ENCODE measurements around the gene SORCS1. TPM values are rescaled to one million over a fixed set of nuclear protein-coding genes. Genes with fewer than 3 reads are reported as not detected.

SORCS1 gene
- total RNA-seq, 1 experiment from 2014 or later: not detected

- Mint-ChIP-seq H3K4me1 (ENCODE audit: low read depth, unreplicated experiment) (no peaks in the 10 kb centered on the region), H3K9me3 (ENCODE audit: unreplicated experiment) (peaks cover 9% of the 10 kb centered on the region), H3K4me3 (ENCODE audit: unreplicated experiment) (no peak overlapping the region), H3K36me3 (ENCODE audit: insufficient read depth, unreplicated experiment) (no peaks in the 10 kb centered on the region), H3K27me3 (ENCODE audit: insufficient read depth, unreplicated experiment) (peaks cover 3% of the 10 kb centered on the region), H3K27ac (ENCODE audit: unreplicated experiment) (no peak overlapping the region)
- ChIA-PET CTCF (no interaction called here), POLR2A (no interaction called here)
- intact Hi-C loops (cut with micrococcal nuclease; ENCODE audit: unreplicated experiment): no loop called here
- no peaks in the 10 kb centered on the region for H3K4me1 ChIP-seq
- H3K36me3 ChIP-seq (ENCODE audit: control insufficient read depth, insufficient read depth, low read length): no peaks in the 10 kb centered on the region
- TF ChIP-seq CTCF (IDR thresholded peaks at IDR 0.05; ENCODE audit: insufficient read depth in 1 of 2, low read depth in 1 of 2, low read length in 1 of 2, severe bottlenecking in 1 of 2, unreplicated experiment in 1 of 2): no peak
- no TSS peak for BruUV-seq (replicated peaks)
- no peaks in the 10 kb centered on the region for H3K27me3 ChIP-seq (replicated peaks; ENCODE audit: control insufficient read depth, insufficient read depth, low read length)
- H3K4me3 ChIP-seq (ENCODE audit: low read depth, low read length): no peak overlapping the region
- H3K9me3 ChIP-seq: no peaks in the 10 kb centered on the region
- DNase-seq: no peak
Observed at GRCh38 chr10:107166403-107166802, 1.9 kb upstream of the SORCS1 start.

GRCh38 chr10:107164992-107165391, 486 bp upstream of the SORCS1 start:
- TF ChIP-seq CTCF (IDR thresholded peaks at IDR 0.05; ENCODE audit: insufficient read depth in 1 of 2, low read depth in 1 of 2, low read length in 1 of 2, severe bottlenecking in 1 of 2, unreplicated experiment in 1 of 2): no peak
- CTCF ChIA-PET: no interaction called here

GRCh38 chr10:107163076-107163855, 1.2 kb downstream of the SORCS1 start:
- Histone ChIP-seq H3K4me1 (no peaks in the 10 kb centered on the region), H3K36me3 (ENCODE audit: control insufficient read depth, insufficient read depth, low read length) (no peaks in the 10 kb centered on the region), H3K9me3 (no peaks in the 10 kb centered on the region), H3K27me3 (replicated peaks; ENCODE audit: control insufficient read depth, insufficient read depth, low read length) (no peaks in the 10 kb centered on the region), H3K4me3 (ENCODE audit: low read depth, low read length) (no peak overlapping the region)
- peaks cover 9% of the 10 kb centered on the region for H3K9me3 Mint-ChIP-seq (ENCODE audit: unreplicated experiment)
- POLR2A ChIA-PET: no interaction called here
- no peak for DNase-seq
- BruUV-seq (replicated peaks): no TSS peak
- H3K36me3 Mint-ChIP-seq (ENCODE audit: insufficient read depth, unreplicated experiment): no peaks in the 10 kb centered on the region
- no peak for TF ChIP-seq CTCF (IDR thresholded peaks at IDR 0.05; ENCODE audit: insufficient read depth in 1 of 2, low read depth in 1 of 2, low read length in 1 of 2, severe bottlenecking in 1 of 2, unreplicated experiment in 1 of 2)
- no peak overlapping the region for H3K27ac Mint-ChIP-seq (ENCODE audit: unreplicated experiment)
- H3K4me1 Mint-ChIP-seq (ENCODE audit: low read depth, unreplicated experiment): no peaks in the 10 kb centered on the region
- CTCF ChIA-PET: no interaction called here
- intact Hi-C loops (cut with micrococcal nuclease; ENCODE audit: unreplicated experiment): no loop called here
- peaks cover 3% of the 10 kb centered on the region for H3K27me3 Mint-ChIP-seq (ENCODE audit: insufficient read depth, unreplicated experiment)
- no peak overlapping the region for H3K4me3 Mint-ChIP-seq (ENCODE audit: unreplicated experiment)

More at GRCh38 chr10:107164992-107165391, 486 bp upstream of the SORCS1 start:
- Mint-ChIP-seq H3K9me3 (ENCODE audit: unreplicated experiment) (peaks cover 9% of the 10 kb centered on the region), H3K27me3 (ENCODE audit: insufficient read depth, unreplicated experiment) (peaks cover 3% of the 10 kb centered on the region), H3K27ac (ENCODE audit: unreplicated experiment) (no peak overlapping the region), H3K4me1 (ENCODE audit: low read depth, unreplicated experiment) (no peaks in the 10 kb centered on the region), H3K4me3 (ENCODE audit: unreplicated experiment) (no peak overlapping the region), H3K36me3 (ENCODE audit: insufficient read depth, unreplicated experiment) (no peaks in the 10 kb centered on the region)
- no peaks in the 10 kb centered on the region for H3K27me3 ChIP-seq (replicated peaks; ENCODE audit: control insufficient read depth, insufficient read depth, low read length)
- H3K36me3 ChIP-seq (ENCODE audit: control insufficient read depth, insufficient read depth, low read length): no peaks in the 10 kb centered on the region
- H3K9me3 ChIP-seq: no peaks in the 10 kb centered on the region
- POLR2A ChIA-PET: no interaction called here
- intact Hi-C loops (cut with micrococcal nuclease; ENCODE audit: unreplicated experiment): no loop called here
- no peak overlapping the region for H3K4me3 ChIP-seq (ENCODE audit: low read depth, low read length)
- no peaks in the 10 kb centered on the region for H3K4me1 ChIP-seq
- BruUV-seq (replicated peaks): no TSS peak
- no peak for DNase-seq

Measured in Caco-2 (cell line).